Gastroesophageal sphincter (tissue), 4 donors: ENCODE data around the gene MTIF2. TPM values are rescaled to one million over a fixed set of nuclear protein-coding genes. Genes with fewer than 3 reads are reported as not detected.
A peak's percentile ranks its signal among the peaks of the same experiment; 100 is the strongest.

ENCODE experiments used
- ATAC-seq: fragments of 150-250 bp; one replicate; pipeline ENCODE4 v1.9.1; 2016; ENCODE audit warnings: mild to moderate bottlenecking, moderate library complexity
- H3K27ac ChIP-seq, 4 donors: fragments of 200-600 bp; sonication (generic) in 3 of 4; 1 replicate in 3 of 4; 2 replicates in 1 of 4; pipeline ENCODE4 v1.5.1; 2016 to 2019
- H3K27me3 ChIP-seq: fragments of 200-600 bp; sonication (generic); one replicate; pipeline ENCODE4 v1.5.1; 2019
- H3K36me3 ChIP-seq, 2 donors: fragments of 200-600 bp; sonication (generic); one replicate each; pipeline ENCODE4 v1.5.1; 2019; ENCODE audit warnings: control low read depth in 1 of 2
- H3K4me1 ChIP-seq, 3 donors: fragments of 200-600 bp; sonication (generic); 1 replicate in 2 of 3; 2 replicates in 1 of 3; pipeline ENCODE4 v1.5.1; 2016 to 2019; ENCODE audit warnings: control low read depth in 2 of 3
- H3K4me3 ChIP-seq, 2 donors: fragments of 200-600 bp; sonication (generic); one replicate each; pipeline ENCODE4 v1.5.1; 2019; ENCODE audit warnings: mild to moderate bottlenecking in 1 of 2, moderate library complexity in 1 of 2
- H3K9me3 ChIP-seq, 3 donors: fragments of 200-600 bp; sonication (generic); one replicate each; pipeline ENCODE4 v1.5.1; 2017 to 2019; ENCODE audit warnings: control low read depth in 2 of 3
- EP300 ChIP-seq: sonication (generic); formaldehyde crosslinking; IDR thresholded peaks from one replicate; pipeline ENCODE4 v1.6.1; 2017; ENCODE audit warnings: antibody characterized with exemption, mild to moderate bottlenecking
- POLR2A ChIP-seq, 2 donors: fragments of 450-650 bp; IDR thresholded peaks; one replicate each; pipeline ENCODE4 v1.6.1; 2017; ENCODE audit warnings: antibody characterized with exemption in 2 of 2, mild to moderate bottlenecking in 2 of 2, moderate library complexity in 1 of 2
- POLR2AphosphoS5 ChIP-seq: sonication (generic); formaldehyde crosslinking; IDR thresholded peaks from one replicate; pipeline ENCODE4 v1.6.1; 2017; ENCODE audit warnings: antibody characterized with exemption
- WGBS, 2 donors: methylation state at CpG; one replicate each; pipeline ENCODE4 v1.1.5; 2018; ENCODE audit warnings: low coverage in 1 of 2; 5-methylcytosine and 5-hydroxymethylcytosine counted together
- total RNA-seq, 4 donors: library from RNA; depleted of rRNA; stranded (reverse); fragments of >200 nt; gene quantifications; one replicate each; pipeline ENCODE4 v1.1.0, GENCODE V29; 2016
- TF ChIP-seq, protein P1 (sequence below), 4 experiments: fragments of 200-600 bp in 2 of 4; fragments of 450-650 bp in 2 of 4; sonication (generic) in 1 of 4; IDR thresholded peaks; one replicate each; pipeline ENCODE4 v1.5.1; 2017 to 2019; ENCODE audit warnings: antibody characterized with exemption in 4 of 4, mild to moderate bottlenecking in 2 of 4, moderate library complexity in 2 of 4

Gene MTIF2, protein sequence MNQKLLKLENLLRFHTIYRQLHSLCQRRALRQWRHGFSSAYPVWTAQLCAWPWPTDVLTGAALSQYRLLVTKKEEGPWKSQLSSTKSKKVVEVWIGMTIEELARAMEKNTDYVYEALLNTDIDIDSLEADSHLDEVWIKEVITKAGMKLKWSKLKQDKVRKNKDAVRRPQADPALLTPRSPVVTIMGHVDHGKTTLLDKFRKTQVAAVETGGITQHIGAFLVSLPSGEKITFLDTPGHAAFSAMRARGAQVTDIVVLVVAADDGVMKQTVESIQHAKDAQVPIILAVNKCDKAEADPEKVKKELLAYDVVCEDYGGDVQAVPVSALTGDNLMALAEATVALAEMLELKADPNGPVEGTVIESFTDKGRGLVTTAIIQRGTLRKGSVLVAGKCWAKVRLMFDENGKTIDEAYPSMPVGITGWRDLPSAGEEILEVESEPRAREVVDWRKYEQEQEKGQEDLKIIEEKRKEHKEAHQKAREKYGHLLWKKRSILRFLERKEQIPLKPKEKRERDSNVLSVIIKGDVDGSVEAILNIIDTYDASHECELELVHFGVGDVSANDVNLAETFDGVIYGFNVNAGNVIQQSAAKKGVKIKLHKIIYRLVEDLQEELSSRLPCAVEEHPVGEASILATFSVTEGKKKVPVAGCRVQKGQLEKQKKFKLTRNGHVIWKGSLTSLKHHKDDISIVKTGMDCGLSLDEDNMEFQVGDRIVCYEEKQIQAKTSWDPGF
- 10 to 100 TPM; 19.1 to 24.0 (median 22.4) TPM for total RNA-seq

GRCh38 chr2:55268907-55269644 is at the start of gene MTIF2:
MTIF2 (minus strand) TSS chr2:55269231; CDS start chr2:55263858, 5,373 bp downstream.
- Histone ChIP-seq H3K36me3 (peaks cover 0 to 32% of the 10 kb centered on the region in 2 donors), H3K27me3 (no peaks in the 10 kb centered on the region), H3K4me3 (peak within 1 kb of the TSS; percentile 52 to 59), H3K27ac (peak within 1 kb of the TSS; percentile 70 to 89 (median 85)), H3K4me1 (peaks cover 0 to 20% (median 10%) of the 10 kb centered on the region in 3 donors), H3K9me3 (no peaks in the 10 kb centered on the region)
- 0 to 1% methylated on average over 12 to 19 of the region's 43 CpGs for WGBS, 2 donors
- TF ChIP-seq, protein P1, sequence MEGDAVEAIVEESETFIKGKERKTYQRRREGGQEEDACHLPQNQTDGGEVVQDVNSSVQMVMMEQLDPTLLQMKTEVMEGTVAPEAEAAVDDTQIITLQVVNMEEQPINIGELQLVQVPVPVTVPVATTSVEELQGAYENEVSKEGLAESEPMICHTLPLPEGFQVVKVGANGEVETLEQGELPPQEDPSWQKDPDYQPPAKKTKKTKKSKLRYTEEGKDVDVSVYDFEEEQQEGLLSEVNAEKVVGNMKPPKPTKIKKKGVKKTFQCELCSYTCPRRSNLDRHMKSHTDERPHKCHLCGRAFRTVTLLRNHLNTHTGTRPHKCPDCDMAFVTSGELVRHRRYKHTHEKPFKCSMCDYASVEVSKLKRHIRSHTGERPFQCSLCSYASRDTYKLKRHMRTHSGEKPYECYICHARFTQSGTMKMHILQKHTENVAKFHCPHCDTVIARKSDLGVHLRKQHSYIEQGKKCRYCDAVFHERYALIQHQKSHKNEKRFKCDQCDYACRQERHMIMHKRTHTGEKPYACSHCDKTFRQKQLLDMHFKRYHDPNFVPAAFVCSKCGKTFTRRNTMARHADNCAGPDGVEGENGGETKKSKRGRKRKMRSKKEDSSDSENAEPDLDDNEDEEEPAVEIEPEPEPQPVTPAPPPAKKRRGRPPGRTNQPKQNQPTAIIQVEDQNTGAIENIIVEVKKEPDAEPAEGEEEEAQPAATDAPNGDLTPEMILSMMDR (IDR thresholded peaks at IDR 0.05), result peak in 1 of 4 experiments; percentile 48
- TF ChIP-seq POLR2A (IDR thresholded peaks at IDR 0.05) (peak in 1 of 2 donors; percentile 49), EP300 (no peak), POLR2AphosphoS5 (peak; percentile 85)
- peak; percentile 99 for ATAC-seq

GRCh38 chr2:55314985-55315384 is 46.0 kb upstream of the MTIF2 start:
- Histone ChIP-seq H3K4me1 (no peaks in the 10 kb centered on the region), H3K27ac (no peak overlapping the region), H3K9me3 (no peaks in the 10 kb centered on the region), H3K4me3 (no peak overlapping the region), H3K27me3 (no peaks in the 10 kb centered on the region), H3K36me3 (peaks cover 0 to 80% of the 10 kb centered on the region in 2 donors)
- no peak for TF ChIP-seq EP300
- no peak for TF ChIP-seq POLR2AphosphoS5
- TF ChIP-seq, protein P1 (IDR thresholded peaks at IDR 0.05), result no peak
- no peak for TF ChIP-seq POLR2A (IDR thresholded peaks at IDR 0.05)
- no peak for ATAC-seq
- whole genome bisulfite sequencing, 2 donors, result 45 to 100% methylated on average over 1 of the region's 1 CpG

DNA sequence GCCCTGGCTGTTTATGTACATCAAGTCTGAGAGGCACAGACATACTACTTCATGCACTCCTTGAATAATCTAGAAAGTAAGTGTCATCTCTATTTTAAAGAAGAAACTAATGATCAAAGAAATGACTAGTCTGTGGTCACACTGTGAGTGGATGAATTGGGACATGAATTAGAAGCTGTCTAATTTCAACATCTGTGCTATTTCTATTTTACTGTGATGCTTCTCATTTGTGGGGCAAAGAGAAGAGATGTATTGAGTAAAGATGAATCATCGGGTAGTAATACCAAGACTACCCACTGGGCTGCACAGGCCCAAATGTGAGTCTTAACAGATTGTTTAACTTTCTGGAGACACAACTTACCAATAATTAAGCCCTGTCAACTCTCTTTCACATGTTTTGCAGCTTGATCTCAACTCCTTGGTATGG is 42.4 kb upstream of the MTIF2 start:
- no peaks in the 10 kb centered on the region for H3K27me3 ChIP-seq
- peaks cover 0 to 73% of the 10 kb centered on the region in 2 donors for H3K36me3 ChIP-seq
- no peak overlapping the region for H3K27ac ChIP-seq
- no peak for ATAC-seq
- H3K4me1 ChIP-seq, result no peaks in the 10 kb centered on the region
- TF ChIP-seq POLR2AphosphoS5, result no peak
- no peak for TF ChIP-seq POLR2A (IDR thresholded peaks at IDR 0.05)
- TF ChIP-seq EP300, result no peak
- TF ChIP-seq, protein P1 (IDR thresholded peaks at IDR 0.05), result no peak
- 77 to 100% methylated on average over 1 of the region's 1 CpG for WGBS, 2 donors
- no peaks in the 10 kb centered on the region for H3K9me3 ChIP-seq
- H3K4me3 ChIP-seq, result no peak overlapping the region

DNA sequence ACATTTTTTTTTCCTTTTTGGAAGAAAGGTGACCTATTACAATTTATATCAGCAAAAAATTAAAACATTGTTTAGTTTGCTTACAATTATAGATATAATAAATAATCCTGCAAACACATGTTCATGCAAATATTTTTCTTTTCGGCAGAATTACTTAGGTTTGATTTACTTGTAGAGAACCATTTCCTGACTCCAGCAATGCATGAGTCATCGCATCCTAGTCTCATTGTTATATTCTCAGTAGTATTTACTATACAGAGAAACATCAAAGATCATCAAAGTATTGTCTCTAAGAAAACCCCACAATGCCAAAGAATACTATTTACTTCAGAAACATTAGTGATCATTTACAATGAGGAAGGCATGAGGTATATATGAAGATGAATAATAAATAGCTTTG is 40.4 kb upstream of the MTIF2 start:
- 69 to 80% methylated on average over 2 of the region's 2 CpGs for WGBS, 2 donors
- ATAC-seq, result no peak
- Histone ChIP-seq H3K9me3 (no peaks in the 10 kb centered on the region), H3K4me3 (no peak overlapping the region), H3K4me1 (no peaks in the 10 kb centered on the region), H3K27me3 (no peaks in the 10 kb centered on the region), H3K27ac (no peak overlapping the region), H3K36me3 (peaks cover 0 to 63% of the 10 kb centered on the region in 2 donors)
- TF ChIP-seq POLR2AphosphoS5 (no peak), POLR2A (IDR thresholded peaks at IDR 0.05) (no peak), EP300 (no peak)
- TF ChIP-seq, protein P1 (IDR thresholded peaks at IDR 0.05), result no peak
